Measurements from ENCODE around the gene BATF2.
"Not testable (repeated sequence)": the region's sequence is repeated elsewhere in the genome, so short reads cannot be mapped to it uniquely, and the experiment has no call there.

The BATF2 gene

GRCh38 chr11:64998690-64999431, 2.1 kb upstream of the BATF2 start:
- Mint-ChIP-seq H3K9me3 (no peaks in the 10 kb centered on the region), H3K36me3 (ENCODE audit: low read depth) (no peaks in the 10 kb centered on the region), H3K27me3 (peaks cover 2% of the 10 kb centered on the region), H3K27ac (peak overlapping the region; percentile 30), H3K4me3 (no peak overlapping the region), H3K4me1 (ENCODE audit: low read depth) (peaks cover 11% of the 10 kb centered on the region)
- no peak for DNase-seq

- Mint-ChIP-seq H3K27me3 (peaks cover 2% of the 10 kb centered on the region), H3K36me3 (ENCODE audit: low read depth) (no peaks in the 10 kb centered on the region), H3K27ac (peak overlapping the region; percentile 30), H3K4me1 (ENCODE audit: low read depth) (peaks cover 11% of the 10 kb centered on the region), H3K9me3 (no peaks in the 10 kb centered on the region), H3K4me3 (no peak overlapping the region)
- no peak for DNase-seq
Observed at GRCh38 chr11:64998141-64998540, 1.4 kb upstream of the BATF2 start.

DNA sequence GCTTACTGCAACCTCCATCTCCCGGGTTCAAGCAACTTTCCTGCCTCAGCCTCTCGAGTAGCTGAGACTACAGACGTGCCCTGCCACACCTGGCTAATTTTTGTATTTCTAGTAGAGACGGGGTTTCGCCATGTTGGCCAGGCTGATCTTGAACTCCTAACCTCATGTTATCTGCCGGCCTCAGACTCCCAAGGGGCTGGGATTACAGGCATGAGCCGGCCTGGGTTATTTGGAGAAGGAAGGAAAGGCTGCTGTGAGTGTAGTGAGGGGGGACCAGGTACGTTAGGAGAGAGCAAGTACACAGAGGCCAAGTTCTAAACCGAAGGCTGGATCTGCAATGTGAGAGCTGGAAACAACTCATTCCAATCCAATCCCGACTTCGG, 453 bp downstream of the BATF2 start:
- H3K4me3 Mint-ChIP-seq, result no peak overlapping the region
- no peak for DNase-seq
- peaks cover 2% of the 10 kb centered on the region for H3K27me3 Mint-ChIP-seq
- H3K9me3 Mint-ChIP-seq, result no peaks in the 10 kb centered on the region
- no peak overlapping the region for H3K27ac Mint-ChIP-seq
- H3K4me1 Mint-ChIP-seq (ENCODE audit: low read depth), result peaks cover 11% of the 10 kb centered on the region
- no peaks in the 10 kb centered on the region for H3K36me3 Mint-ChIP-seq (ENCODE audit: low read depth)

DNA sequence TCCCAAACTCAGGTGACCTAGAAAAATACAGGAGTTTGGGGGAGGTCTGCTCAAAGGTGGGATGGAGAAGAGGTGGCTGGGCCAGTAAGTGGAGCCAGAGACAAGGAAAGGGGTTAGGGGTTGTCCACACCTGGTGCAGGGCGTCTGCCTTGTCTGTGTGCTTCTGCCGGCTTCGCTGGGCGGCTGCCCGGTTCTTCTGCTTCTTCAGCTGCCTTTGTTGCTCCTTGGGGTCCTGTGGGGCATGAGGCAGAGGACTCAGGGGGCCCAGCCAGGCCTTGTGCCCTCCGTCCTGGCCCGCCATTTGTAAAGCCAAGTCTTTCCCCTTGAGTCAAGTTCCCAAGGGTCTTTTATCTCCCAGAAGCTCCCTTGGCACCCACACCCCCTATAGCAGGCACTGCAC, 2.5 kb downstream of the BATF2 start:
- Mint-ChIP-seq H3K27ac (no peak overlapping the region), H3K4me1 (ENCODE audit: low read depth) (peaks cover 17% of the 10 kb centered on the region), H3K27me3 (peaks cover 2% of the 10 kb centered on the region), H3K9me3 (no peaks in the 10 kb centered on the region), H3K4me3 (no peak overlapping the region), H3K36me3 (ENCODE audit: low read depth) (no peaks in the 10 kb centered on the region)
- DNase-seq, result no peak

DNA sequence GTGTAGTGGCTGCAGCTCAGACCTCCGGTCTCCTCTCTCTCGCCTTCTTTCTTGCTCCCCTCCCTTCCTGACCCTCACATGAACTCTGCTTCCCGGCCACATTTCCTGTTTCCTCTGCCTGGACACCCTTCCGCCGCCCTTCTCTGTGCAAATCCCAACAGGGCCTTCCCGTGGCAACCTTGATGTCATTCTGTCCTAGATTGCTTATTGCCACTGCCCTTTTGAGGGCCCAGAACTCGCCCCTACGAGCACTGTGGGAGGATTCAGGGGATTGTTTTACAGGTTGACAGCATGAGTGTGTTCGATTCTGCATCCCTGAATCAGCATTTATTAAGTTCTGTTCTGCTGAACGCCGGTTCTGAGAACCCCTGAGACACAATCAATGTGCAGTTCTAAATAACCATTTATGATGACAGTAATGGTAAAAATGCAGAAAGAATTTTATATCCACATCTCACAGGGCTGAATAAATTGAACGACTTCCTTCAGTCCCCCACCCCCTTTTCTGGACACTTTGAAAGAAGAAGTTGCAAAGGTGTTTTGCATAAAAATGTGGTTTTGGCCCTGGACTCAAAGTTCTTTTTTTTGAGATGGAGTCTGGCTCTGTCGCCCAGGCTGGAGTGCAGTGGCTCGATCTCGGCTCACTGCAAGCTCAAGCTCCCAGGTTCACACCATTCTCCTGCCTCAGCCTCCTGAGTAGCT, 6.4 kb downstream of the BATF2 start:
- DNase-seq, result no peak
- Mint-ChIP-seq H3K4me3 (no peak overlapping the region), H3K27me3 (peaks cover 2% of the 10 kb centered on the region), H3K36me3 (ENCODE audit: low read depth) (no peaks in the 10 kb centered on the region), H3K27ac (no peak overlapping the region), H3K4me1 (ENCODE audit: low read depth) (peaks cover 6% of the 10 kb centered on the region), H3K9me3 (no peaks in the 10 kb centered on the region)

DNA sequence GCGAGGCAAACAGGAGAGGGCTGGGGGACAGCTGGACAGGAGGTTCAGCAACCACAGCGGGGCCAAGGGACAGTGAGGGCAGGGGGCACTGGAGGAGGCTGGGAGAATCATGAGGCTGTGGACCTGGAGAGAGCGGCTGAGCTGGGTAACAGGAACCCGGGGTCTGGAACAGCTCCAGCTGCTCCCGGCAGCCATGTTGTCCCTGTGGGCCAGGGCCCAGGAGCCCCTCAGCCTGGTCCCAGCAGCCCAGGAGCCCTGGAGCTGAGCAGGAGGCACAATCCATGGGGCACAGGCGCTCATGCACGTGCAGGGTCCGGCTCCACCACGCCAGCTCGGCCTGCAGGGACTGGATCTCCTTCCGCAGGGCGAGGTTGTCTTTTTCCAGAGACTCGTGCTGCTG, 7.4 kb downstream of the BATF2 start:
- no peak overlapping the region for H3K4me3 Mint-ChIP-seq
- no peak overlapping the region for H3K27ac Mint-ChIP-seq
- no peak for DNase-seq
- H3K4me1 Mint-ChIP-seq (ENCODE audit: low read depth), result peaks cover 6% of the 10 kb centered on the region
- H3K36me3 Mint-ChIP-seq (ENCODE audit: low read depth), result no peaks in the 10 kb centered on the region
- peaks cover 4% of the 10 kb centered on the region for H3K27me3 Mint-ChIP-seq
- H3K9me3 Mint-ChIP-seq, result no peaks in the 10 kb centered on the region

GRCh38 chr11:64987998-64988854, 8.5 kb downstream of the BATF2 start:
- H3K36me3 Mint-ChIP-seq (ENCODE audit: low read depth), result no peaks in the 10 kb centered on the region
- no peak overlapping the region for H3K27ac Mint-ChIP-seq
- H3K4me1 Mint-ChIP-seq (ENCODE audit: low read depth), result peaks cover 6% of the 10 kb centered on the region
- DNase-seq, result no peak
- H3K4me3 Mint-ChIP-seq, result no peak overlapping the region
- H3K27me3 Mint-ChIP-seq, result peaks cover 2% of the 10 kb centered on the region
- H3K9me3 Mint-ChIP-seq, result no peaks in the 10 kb centered on the region

DNA sequence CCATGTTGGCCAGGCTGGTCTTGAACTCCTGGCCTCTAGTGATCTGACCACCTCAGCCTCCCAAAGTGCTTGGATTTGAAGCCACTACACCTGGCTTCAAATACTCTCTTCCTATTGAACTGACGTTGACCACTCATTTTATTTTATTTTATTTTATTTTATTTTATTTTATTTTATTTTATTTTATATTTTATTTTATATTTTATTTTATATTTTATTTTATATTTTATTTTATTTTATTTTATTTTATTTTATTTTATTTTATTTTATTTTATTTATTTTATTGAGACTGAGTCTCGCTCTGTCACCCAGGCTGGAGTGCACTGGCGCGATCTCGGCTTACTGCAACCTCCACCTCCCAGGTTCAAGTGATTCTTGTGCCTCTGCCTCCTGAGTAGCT, 13.4 kb downstream of the BATF2 start:
- H3K27ac Mint-ChIP-seq; H3K9me3 Mint-ChIP-seq; H3K4me3 Mint-ChIP-seq; H3K27me3 Mint-ChIP-seq; H3K36me3 Mint-ChIP-seq (ENCODE audit: low read depth); H3K4me1 Mint-ChIP-seq (ENCODE audit: low read depth); DNase-seq: not testable (repeated sequence)

- Mint-ChIP-seq H3K4me1 (ENCODE audit: low read depth) (peaks cover 13% of the 10 kb centered on the region), H3K36me3 (ENCODE audit: low read depth) (no peaks in the 10 kb centered on the region), H3K9me3 (no peaks in the 10 kb centered on the region), H3K27ac (no peak overlapping the region), H3K27me3 (no peaks in the 10 kb centered on the region), H3K4me3 (no peak overlapping the region)
- no peak for DNase-seq
Observed at GRCh38 chr11:64976651-64977050, 20.1 kb downstream of the BATF2 start.

- Mint-ChIP-seq H3K4me3 (no peak overlapping the region), H3K27me3 (no peaks in the 10 kb centered on the region), H3K9me3 (no peaks in the 10 kb centered on the region), H3K27ac (no peak overlapping the region), H3K4me1 (ENCODE audit: low read depth) (peaks cover 30% of the 10 kb centered on the region), H3K36me3 (ENCODE audit: low read depth) (peaks cover 1% of the 10 kb centered on the region)
- DNase-seq, result no peak
Observed at GRCh38 chr11:64974124-64974523, 22.6 kb downstream of the BATF2 start.

DNA sequence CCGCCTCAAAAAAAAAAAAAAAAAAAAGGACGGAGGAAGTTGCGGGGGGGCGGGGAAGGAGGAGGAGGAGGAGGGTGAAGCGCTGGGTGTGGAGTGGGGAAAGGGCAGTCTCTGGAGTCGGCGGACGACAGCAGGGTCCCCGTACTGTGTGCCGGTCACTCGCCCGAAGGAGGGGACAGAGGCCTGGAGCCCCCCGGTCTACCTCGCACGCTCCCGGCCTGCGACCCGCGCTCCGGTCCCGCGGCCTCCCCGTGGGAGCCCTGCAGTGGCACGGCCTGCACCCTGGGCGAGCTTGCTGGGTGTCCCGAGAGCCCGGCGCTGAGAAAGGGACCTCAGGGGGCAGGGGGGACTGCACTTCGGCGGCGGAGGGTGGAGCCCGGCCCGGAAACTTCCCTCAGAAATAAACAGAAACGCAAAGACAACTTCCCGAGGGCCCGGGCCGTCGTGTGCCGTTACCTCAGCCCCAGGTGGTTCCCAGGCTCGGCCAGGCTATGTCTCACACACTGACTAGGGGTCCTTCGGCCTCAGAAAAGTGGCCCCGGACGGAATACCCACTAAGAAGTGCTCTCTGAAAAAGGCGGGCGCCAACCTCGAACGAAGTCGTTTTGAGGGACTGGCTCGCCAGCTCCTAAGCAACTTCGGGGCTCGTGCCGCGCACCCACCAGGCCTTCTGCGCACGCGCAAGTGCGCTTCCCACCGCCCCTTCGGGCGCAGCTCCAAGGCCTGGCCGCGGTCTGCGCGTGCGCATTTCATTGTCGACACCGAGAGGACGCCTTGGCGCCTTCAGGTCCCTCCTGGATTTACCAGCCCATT, 25.1 kb downstream of the BATF2 start, which contains the start of gene MAJIN:
Gene MAJIN, minus strand, starts transcription at position 688 of the 813 bp plus-strand sequence. CDS start 12,703 bp downstream, outside the sequence.
- DNase-seq, result peak; percentile 90
- Mint-ChIP-seq H3K4me1 (ENCODE audit: low read depth) (peaks cover 47% of the 10 kb centered on the region), H3K27me3 (no peaks in the 10 kb centered on the region), H3K4me3 (peak within 1 kb of the TSS; percentile 66), H3K9me3 (no peaks in the 10 kb centered on the region), H3K27ac (peak within 1 kb of the TSS; percentile 95), H3K36me3 (ENCODE audit: low read depth) (peaks cover 1% of the 10 kb centered on the region)

GRCh38 chr11:64970731-64971151, 26.0 kb downstream of the BATF2 start:
- H3K4me1 Mint-ChIP-seq (ENCODE audit: low read depth), result peaks cover 47% of the 10 kb centered on the region
- peak overlapping the region; percentile 95 for H3K27ac Mint-ChIP-seq
- H3K4me3 Mint-ChIP-seq, result peak overlapping the region; percentile 66
- DNase-seq, result peak; percentile 62
- H3K27me3 Mint-ChIP-seq, result no peaks in the 10 kb centered on the region
- H3K9me3 Mint-ChIP-seq, result no peaks in the 10 kb centered on the region
- peaks cover 1% of the 10 kb centered on the region for H3K36me3 Mint-ChIP-seq (ENCODE audit: low read depth)

- Mint-ChIP-seq H3K27me3 (no peaks in the 10 kb centered on the region), H3K4me1 (ENCODE audit: low read depth) (peaks cover 44% of the 10 kb centered on the region), H3K36me3 (ENCODE audit: low read depth) (peaks cover 1% of the 10 kb centered on the region), H3K4me3 (no peak overlapping the region), H3K27ac (peak overlapping the region; percentile 61), H3K9me3 (no peaks in the 10 kb centered on the region)
- no peak for DNase-seq
Observed at GRCh38 chr11:64969209-64969608, 27.6 kb downstream of the BATF2 start.

DNA sequence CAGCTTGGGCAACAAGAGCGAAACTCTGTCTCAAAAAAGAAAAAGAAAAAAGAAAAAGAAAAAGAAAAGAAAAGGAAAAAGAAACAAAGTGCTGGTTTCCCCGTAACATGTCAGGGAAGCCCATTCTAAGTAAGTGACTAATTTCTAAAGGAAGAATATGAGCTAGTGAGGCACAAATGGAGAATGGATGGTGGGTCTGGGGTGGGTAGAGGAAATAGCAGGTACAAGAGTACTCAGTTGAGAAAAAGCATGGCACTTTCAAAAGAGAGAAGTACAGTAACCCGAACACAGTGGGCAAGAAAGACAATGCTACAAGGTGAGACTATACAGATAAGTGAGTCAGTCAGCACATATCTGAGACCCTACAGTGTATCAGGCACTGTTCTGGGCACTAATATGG, 29.4 kb downstream of the BATF2 start:
- Mint-ChIP-seq H3K9me3 (no peaks in the 10 kb centered on the region), H3K27ac (peak overlapping the region; percentile 59), H3K27me3 (no peaks in the 10 kb centered on the region), H3K36me3 (ENCODE audit: low read depth) (peaks cover 1% of the 10 kb centered on the region), H3K4me1 (ENCODE audit: low read depth) (peaks cover 43% of the 10 kb centered on the region), H3K4me3 (no peak overlapping the region)
- no peak for DNase-seq
